SU-DHL-6 (cell line): ENCODE measurements around the gene CHRM5.
"Not testable (repeated sequence)": the region's sequence is repeated elsewhere in the genome, so short reads cannot be mapped to it uniquely, and the experiment has no call there.

ENCODE experiments used
- H2AFZ ChIP-seq: fragments of 200-600 bp; sonication (generic); 2 replicates; pipeline ENCODE4 v1.6.1; 2014; ENCODE audit warnings: low read depth, mild to moderate bottlenecking, moderate library complexity, mixed read lengths, antibody characterized with exemption, low read length; ENCODE audit not compliant: severe bottlenecking
- H3F3A ChIP-seq: fragments of 200-600 bp; shearing (Covaris generic); 2 replicates; pipeline ENCODE4 v1.6.0; 2016; ENCODE audit warnings: antibody characterized with exemption, mild to moderate bottlenecking; ENCODE audit not compliant: insufficient read depth
- H3K27ac ChIP-seq: fragments of 200-600 bp; sonication (generic); 2 replicates; pipeline ENCODE4 v1.5.1; 2016; ENCODE audit warnings: low read depth, mild to moderate bottlenecking, low read length, moderate library complexity, mixed read lengths
- H3K27me3 ChIP-seq: fragments of 200-600 bp; sonication (generic), shearing (Covaris generic); 2 replicates; pipeline ENCODE4 v1.6.0; 2014; ENCODE audit warnings: mild to moderate bottlenecking, low read length
- H3K36me3 ChIP-seq: fragments of 200-600 bp; sonication (generic); 2 replicates; pipeline ENCODE4 v1.6.1; 2014; ENCODE audit warnings: mild to moderate bottlenecking, low read length, mixed read lengths
- H3K4me2 ChIP-seq: fragments of 300-600, 200-600 bp; shearing (Covaris generic), sonication (generic); 2 replicates; pipeline ENCODE4 v1.6.0; 2014; ENCODE audit warnings: low read length, low read depth, mild to moderate bottlenecking; ENCODE audit not compliant: poor library complexity, severe bottlenecking
- H3K4me3 ChIP-seq: fragments of 200-600 bp; sonication (generic); 2 replicates; pipeline ENCODE4 v1.5.1; 2014; ENCODE audit warnings: antibody characterized with exemption, low read length, mild to moderate bottlenecking, mixed read lengths; ENCODE audit not compliant: insufficient read depth, poor library complexity, severe bottlenecking
- H3K79me2 ChIP-seq: fragments of 200-600 bp; sonication (generic); 2 replicates; pipeline ENCODE4 v1.6.1; 2014; ENCODE audit warnings: mild to moderate bottlenecking, low read length, moderate library complexity; ENCODE audit not compliant: insufficient read depth
- H3K9ac ChIP-seq: fragments of 200-600 bp; sonication (generic); 2 replicates; pipeline ENCODE4 v1.7.0; 2014; ENCODE audit warnings: mild to moderate bottlenecking, low read length
- H3K9me2 ChIP-seq: fragments of 200-600 bp; sonication (generic); replicated peaks from 2 replicates; pipeline ENCODE4 v1.6.1; 2014; ENCODE audit warnings: low read length; ENCODE audit not compliant: insufficient read depth
- H3K9me3 ChIP-seq: fragments of 200-600 bp; sonication (generic); 2 replicates; pipeline ENCODE4 v1.6.1; 2014; ENCODE audit warnings: low read length, mixed read lengths; ENCODE audit not compliant: insufficient read depth
- H4K20me1 ChIP-seq: fragments of 200-600 bp; sonication (generic); 2 replicates; pipeline ENCODE4 v1.6.1; 2014; ENCODE audit warnings: low read depth, mild to moderate bottlenecking, antibody characterized with exemption, low read length, moderate library complexity, mixed read lengths
- CTCF ChIP-seq: fragments of 200-600 bp; sonication (generic); IDR thresholded peaks from one replicate; pipeline ENCODE4 v1.5.1; 2017; ENCODE audit warnings: antibody characterized with exemption, mild to moderate bottlenecking, low read length, moderate library complexity; ENCODE audit not compliant: insufficient read depth, poor library complexity, severe bottlenecking
- EZH2phosphoT487 ChIP-seq: fragments of 200-600 bp; sonication (generic), shearing (Covaris generic); conservative IDR thresholded peaks from 2 replicates; pipeline ENCODE4 v1.6.1; 2018; ENCODE audit warnings: mild to moderate bottlenecking, antibody characterized with exemption, low read length, moderate library complexity, mixed read lengths

Gene CHRM5

GRCh38 chr15:34018021-34018645, 49.8 kb downstream of the CHRM5 start:
- Histone ChIP-seq H2AFZ (no peak overlapping the region), H3K27me3 (no peaks in the 10 kb centered on the region), H4K20me1 (no peaks in the 10 kb centered on the region), H3K9me3 (no peaks in the 10 kb centered on the region), H3K27ac (no peak overlapping the region), H3K4me2 (no peak overlapping the region), H3K79me2 (no peaks in the 10 kb centered on the region), H3K9me2 (no peaks in the 10 kb centered on the region), H3K36me3 (no peaks in the 10 kb centered on the region), H3K4me3 (no peak overlapping the region), H3K9ac (no peak overlapping the region), H3F3A (no peaks in the 10 kb centered on the region)
- no peak for TF ChIP-seq EZH2phosphoT487
- no peak for TF ChIP-seq CTCF

- H3K9me3 ChIP-seq, H3K9me2 ChIP-seq, H3K36me3 ChIP-seq, H3K9ac ChIP-seq, H2AFZ ChIP-seq, H3K79me2 ChIP-seq, H3F3A ChIP-seq, H4K20me1 ChIP-seq, H3K27ac ChIP-seq, H3K27me3 ChIP-seq, H3K4me2 ChIP-seq, H3K4me3 ChIP-seq: not testable (repeated sequence)
Observed at GRCh38 chr15:34018738-34019137, 50.4 kb downstream of the CHRM5 start.

- Histone ChIP-seq H2AFZ (no peak overlapping the region), H3F3A (no peaks in the 10 kb centered on the region), H3K9me3 (no peaks in the 10 kb centered on the region), H3K4me2 (no peak overlapping the region), H3K27me3 (no peaks in the 10 kb centered on the region), H3K27ac (no peak overlapping the region), H3K4me3 (no peak overlapping the region), H3K9me2 (no peaks in the 10 kb centered on the region), H3K9ac (no peak overlapping the region), H3K36me3 (no peaks in the 10 kb centered on the region), H3K79me2 (no peaks in the 10 kb centered on the region), H4K20me1 (no peaks in the 10 kb centered on the region)
- TF ChIP-seq CTCF: no peak
- no peak for TF ChIP-seq EZH2phosphoT487
Observed at GRCh38 chr15:34019369-34019990, 51.2 kb downstream of the CHRM5 start.

GRCh38 chr15:34023907-34024306, 55.6 kb downstream of the CHRM5 start:
- no peaks in the 10 kb centered on the region for H3K36me3 ChIP-seq
- no peak overlapping the region for H3K4me2 ChIP-seq
- no peaks in the 10 kb centered on the region for H3K9me3 ChIP-seq
- no peak overlapping the region for H3K4me3 ChIP-seq
- H3K9me2 ChIP-seq: no peaks in the 10 kb centered on the region
- H3K27ac ChIP-seq: no peak overlapping the region
- no peaks in the 10 kb centered on the region for H3F3A ChIP-seq
- no peaks in the 10 kb centered on the region for H3K27me3 ChIP-seq
- TF ChIP-seq CTCF (no peak), EZH2phosphoT487 (no peak)
- no peaks in the 10 kb centered on the region for H3K79me2 ChIP-seq
- 0 out of 2 replicates have a peak, but pooled peaks cover 3% of the 10 kb centered on the region for H4K20me1 ChIP-seq
- H3K9ac ChIP-seq: no peak overlapping the region
- no peak overlapping the region for H2AFZ ChIP-seq
